GM21717 (cell line): ENCODE measurements around the gene RHPN2.

Experiments used
- ATAC-seq: cut with Tn5 transposase; IDR thresholded peaks from one replicate; pipeline ENCODE4 v1.9.1; 2021; ENCODE audit warnings: mild to moderate bottlenecking, moderate library complexity; ENCODE audit not compliant: unreplicated experiment

Gene RHPN2

DNA sequence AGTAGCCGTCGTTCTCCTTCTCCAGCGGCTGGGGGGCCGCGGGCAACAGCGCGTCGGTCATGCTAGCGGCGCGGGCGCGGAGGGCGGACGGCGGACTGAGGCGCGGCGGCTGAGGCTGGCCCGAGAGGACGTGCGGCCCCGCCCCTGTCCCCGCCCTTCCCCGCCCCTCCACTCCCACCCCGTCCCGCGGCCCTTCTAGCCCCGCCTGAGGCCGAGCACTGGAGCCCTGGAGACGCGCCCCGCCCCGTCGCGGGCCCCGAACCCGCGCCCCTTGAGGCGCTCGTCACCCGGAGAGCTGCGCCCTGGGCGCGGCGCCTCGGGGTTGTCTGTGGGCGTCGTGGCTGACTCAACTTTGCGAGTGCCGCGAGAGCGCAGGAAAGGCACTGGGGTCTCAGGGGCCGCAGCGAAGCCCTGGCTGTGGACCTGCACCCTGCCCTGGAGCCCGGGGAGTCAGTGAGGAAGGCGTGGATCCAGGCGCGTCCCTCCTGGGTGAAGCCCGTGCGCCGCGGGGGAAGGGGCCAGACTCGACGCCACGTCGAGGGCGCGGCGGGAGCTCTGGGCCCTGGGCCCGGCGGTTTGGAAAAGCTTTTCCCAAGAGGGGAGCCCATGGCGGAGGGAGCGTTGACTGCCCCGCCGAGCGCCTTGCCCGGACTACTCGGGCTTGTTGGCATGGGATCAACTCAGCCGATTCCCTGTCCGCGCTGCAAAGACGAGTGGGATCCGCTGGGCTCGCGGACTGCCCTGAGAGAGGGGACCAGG, at the start of gene RHPN2:
TSS of gene RHPN2 (minus strand) at position 97 of the 759 bp plus-strand sequence. CDS start at position 61, 36 bp downstream.
- peak; percentile 78 for ATAC-seq

- no peak for ATAC-seq
Observed at GRCh38 chr19:33114312-33114711, 49.6 kb upstream of the RHPN2 start.

DNA sequence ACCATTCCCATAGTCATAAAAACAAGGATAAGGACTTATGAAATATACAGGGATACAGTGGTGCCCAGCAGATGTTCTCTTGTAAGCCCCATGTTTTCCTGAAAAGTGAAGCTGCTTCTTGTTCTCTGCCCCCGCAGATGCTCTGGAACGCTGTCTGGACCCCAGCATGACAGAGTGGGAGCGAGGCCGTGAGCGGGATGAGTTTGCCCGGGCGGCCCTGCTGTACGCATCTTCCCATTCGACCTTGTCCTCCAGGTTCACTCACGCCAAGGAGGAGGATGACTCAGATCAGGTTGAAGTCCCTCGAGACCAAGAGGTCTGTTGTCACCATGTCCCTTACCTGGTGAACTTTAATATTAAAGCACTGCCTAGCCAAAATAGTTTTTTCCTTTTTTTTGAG, 46.9 kb upstream of the RHPN2 start:
- ATAC-seq, result no peak

DNA sequence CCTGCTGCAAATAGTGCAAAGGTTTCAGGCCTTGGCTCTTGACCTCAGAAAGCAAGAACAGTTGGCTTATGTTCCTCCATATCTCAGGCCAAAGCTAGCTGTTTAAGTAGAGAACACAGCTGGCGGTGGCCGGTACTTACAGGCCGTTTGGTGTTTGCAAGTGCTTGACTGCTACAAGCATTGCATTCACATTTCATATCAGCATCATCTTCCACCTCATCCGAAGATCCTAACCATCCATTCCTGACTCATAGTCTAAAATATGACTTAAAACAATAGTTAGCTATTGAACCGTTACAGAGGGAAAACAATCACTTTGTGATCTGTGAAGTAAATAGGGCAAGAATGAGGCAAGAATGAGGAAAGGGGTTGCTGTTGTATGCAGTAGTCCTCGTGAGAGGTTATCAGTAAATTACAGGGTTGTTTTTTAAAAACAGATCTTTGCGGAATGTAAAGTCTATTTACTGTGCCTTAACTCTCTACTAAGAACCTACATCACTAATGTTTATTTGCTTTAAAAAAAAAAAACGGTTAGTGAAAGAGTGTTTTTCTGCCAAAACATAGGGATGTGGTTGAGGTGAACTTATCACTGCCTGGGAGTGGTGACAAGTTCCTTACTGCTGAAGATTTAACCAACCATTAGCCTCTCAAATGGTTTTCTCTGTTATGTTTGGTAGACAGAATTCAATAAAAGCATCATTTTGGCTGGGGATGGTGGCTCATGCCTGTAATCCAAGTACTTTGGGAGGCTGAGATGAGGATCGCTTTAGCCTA, 45.6 kb upstream of the RHPN2 start:
- ATAC-seq, result no peak

DNA sequence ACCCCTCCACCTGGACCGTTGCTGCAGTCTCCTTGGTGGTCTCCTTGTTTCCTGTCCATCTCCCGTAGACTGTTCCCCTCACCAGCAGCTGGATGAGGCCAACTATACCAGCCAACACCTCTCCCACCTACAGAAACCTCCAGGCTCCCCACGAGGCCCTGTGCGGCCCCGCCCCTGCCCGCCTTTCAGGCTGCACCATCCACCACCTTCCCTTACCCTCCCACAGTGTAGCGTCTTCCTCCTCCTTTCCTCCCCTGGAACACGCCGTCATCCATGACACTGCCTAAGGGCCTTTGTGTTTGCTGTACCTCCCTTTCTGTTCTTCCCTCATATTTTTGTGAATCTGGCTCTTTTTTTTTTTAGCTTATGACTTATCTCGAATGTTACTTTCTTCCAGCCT, 43.5 kb upstream of the RHPN2 start:
- no peak for ATAC-seq

GRCh38 chr19:33102893-33103292, 38.2 kb upstream of the RHPN2 start:
- no peak for ATAC-seq

GRCh38 chr19:33100894-33101644, 36.4 kb upstream of the RHPN2 start:
- no peak for ATAC-seq

GRCh38 chr19:33098055-33098534, 33.4 kb upstream of the RHPN2 start:
- ATAC-seq, result no peak

- ATAC-seq, result no peak
Observed at GRCh38 chr19:33096005-33096404, 31.3 kb upstream of the RHPN2 start.

DNA sequence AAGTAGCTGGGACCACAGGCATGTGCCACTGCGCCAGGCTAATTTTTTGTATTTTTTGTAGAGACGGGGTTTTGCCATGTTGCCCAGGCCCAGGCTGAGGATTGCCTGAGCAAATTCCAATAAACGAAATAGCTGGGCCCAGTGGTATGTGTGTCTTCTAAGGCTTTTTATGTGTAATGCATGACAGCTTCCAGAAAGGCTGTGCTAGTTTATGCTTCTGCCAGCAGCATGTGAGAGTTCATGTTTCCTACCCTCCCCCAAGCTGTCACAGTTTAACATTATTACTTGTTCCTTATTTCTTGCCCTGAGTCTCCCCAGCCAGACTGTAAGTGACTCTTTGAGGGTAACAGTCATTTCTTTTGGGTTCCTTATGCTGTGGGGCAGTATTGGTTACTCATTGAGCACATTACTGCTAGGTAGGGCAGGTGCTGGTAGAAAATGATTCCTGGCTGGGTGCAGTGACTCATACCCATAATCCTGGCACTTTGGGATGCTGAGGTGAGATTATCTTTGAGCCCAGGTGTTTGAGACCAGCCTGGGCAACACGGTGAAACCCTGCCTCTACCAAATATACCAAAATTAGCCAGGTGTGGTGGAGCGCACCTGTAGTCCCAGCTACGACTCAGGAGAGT, 29.9 kb upstream of the RHPN2 start:
- ATAC-seq, result no peak

- no peak for ATAC-seq
Observed at GRCh38 chr19:33093420-33094210, 28.9 kb upstream of the RHPN2 start.

DNA sequence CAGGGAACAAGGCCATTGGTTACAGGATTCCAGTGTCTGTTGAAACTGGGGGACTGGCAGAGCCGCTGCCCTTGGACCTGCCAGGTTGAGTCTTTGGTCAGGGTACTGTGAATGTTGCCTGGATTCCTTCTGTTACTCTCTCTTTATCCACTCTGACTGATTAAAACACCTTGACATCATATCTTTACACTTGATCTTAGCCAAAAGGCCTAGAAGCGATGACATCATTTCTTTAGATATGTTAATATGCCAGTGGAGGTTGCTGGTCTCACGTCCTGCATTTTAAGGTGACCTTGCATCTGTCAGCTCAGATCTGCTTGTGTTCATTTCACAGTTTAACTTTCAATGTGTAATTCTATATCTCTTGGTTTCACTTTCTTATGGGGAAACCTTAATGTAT, 25.5 kb upstream of the RHPN2 start:
- no peak for ATAC-seq

GRCh38 chr19:33089010-33089409, 24.3 kb upstream of the RHPN2 start:
- ATAC-seq, result no peak

DNA sequence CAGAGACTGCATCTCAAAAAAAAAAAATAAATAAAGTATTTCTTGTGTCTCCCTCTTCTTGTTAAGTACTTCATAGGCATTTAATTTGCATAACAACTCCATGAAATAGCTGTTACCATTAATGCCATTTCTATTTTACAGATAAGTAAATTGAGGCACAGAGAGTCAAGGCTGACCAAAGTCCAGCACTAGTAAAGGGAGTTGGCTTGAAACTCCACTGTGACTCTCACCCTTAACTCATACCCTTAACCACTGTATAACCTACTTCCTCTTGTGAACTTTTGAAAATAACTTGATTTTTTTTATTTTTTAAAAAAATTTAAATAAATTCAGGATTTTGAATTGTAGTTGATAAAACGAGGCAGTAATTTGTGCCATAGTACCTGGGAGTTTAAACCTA, 22.3 kb upstream of the RHPN2 start:
- no peak for ATAC-seq

- ATAC-seq, result no peak
Observed at GRCh38 chr19:33085570-33086128, 21.0 kb upstream of the RHPN2 start.

GRCh38 chr19:33080761-33081681, 16.3 kb upstream of the RHPN2 start, which contains the start of gene GPATCH1:
TSS of gene GPATCH1 (plus strand) at chr19:33081181. CDS start at chr19:33081194, 13 bp downstream.
- ATAC-seq, result peak; percentile 71

GRCh38 chr19:33075519-33075918, 10.8 kb upstream of the RHPN2 start:
- no peak for ATAC-seq

DNA sequence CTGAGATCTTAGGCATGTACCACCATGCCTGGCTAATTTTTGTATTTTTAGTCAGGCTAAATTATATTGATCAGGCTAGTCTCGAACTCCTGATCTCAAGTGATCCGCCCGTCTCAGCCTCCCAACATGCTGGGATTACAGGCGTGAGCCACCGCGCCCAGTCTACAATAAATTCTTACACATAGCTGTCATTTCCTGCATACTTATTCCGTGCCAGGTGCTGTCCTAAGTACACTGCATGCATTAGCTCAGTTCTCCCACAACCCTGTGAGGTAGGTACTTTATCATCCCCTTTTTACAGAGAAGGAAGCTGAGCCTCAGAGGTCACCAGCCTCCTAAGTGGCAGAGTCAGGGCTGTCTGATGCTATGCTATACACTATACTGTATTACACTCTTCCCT, 7.2 kb upstream of the RHPN2 start:
- no peak for ATAC-seq

GRCh38 chr19:33067121-33067520, 2.4 kb upstream of the RHPN2 start:
- no peak for ATAC-seq
